HepG2 (cell line): Measurements from ENCODE around the gene PPDPF.

Source experiments
- GTF2F1 ChIP-seq: fragments of 150-350 bp; IDR thresholded peaks from 2 replicates; pipeline ENCODE4 v1.6.1; 2014; ENCODE audit warnings: low read length
- RFXAP ChIP-seq: sonication (generic); formaldehyde crosslinking; IDR thresholded peaks from 2 replicates; pipeline ENCODE4 v1.4.0; 2020; ENCODE audit warnings: missing genetic modification reagents, borderline replicate concordance
- SMC3 ChIP-seq: IDR thresholded peaks from 2 replicates; pipeline ENCODE4 v1.6.1; 2011; ENCODE audit warnings: low read length, improper control_type of control experiment

DNA sequence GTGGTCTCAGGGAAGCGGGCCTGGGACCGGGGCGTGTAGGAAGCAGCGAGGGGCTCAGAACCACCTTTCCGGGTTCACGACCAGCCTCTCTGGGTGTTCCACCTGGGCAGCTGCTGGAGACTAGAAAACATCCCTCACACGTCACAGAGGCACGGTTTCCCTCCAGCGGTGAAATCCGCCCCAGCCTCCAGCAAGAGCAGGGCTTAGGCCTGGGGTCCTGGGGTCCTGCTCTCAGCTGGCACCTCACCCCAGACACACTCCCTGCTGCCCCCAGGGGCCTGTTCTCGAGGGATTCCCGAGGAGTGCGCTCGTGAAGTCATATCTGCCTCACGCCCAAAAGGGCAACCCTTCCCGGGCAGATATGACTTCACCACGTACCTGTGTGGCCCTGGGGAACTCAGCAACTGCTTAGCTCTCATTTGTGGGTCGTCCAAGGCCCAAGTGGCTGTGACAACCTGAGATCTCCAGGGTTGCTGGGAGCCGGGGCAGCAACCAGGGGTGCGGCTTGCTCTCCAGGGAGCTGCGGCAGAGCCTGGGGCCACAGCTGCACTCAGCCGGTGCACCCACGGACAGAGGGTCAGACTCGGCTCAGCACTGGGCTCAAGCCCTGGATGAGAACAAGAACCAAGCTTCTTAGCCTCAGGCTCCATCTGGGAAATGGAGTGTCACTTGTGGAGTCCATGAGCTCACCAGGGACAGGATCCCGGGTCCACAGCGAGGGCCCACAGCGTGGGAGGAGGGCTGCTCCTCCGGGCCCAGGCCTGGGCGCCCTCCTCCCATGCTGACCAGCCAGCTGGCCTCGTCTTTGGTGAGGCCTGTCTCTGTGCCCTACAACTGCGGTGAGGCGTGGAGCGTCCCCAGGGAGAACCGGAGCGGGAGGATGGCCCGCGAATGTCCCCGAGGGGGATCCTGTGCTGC, 34.1 kb downstream of the PPDPF start:
- TF ChIP-seq RFXAP: no peak
- TF ChIP-seq SMC3: no peak
- no peak for TF ChIP-seq GTF2F1
